Tibial nerve (tissue), 3 donors: Measurements from ENCODE around the gene YES1.

ENCODE experiments used
- POLR2A ChIP-seq, 2 donors: fragments of 450-650 bp; IDR thresholded peaks; one replicate each; pipeline ENCODE4 v1.6.1; 2017; ENCODE audit warnings: antibody characterized with exemption in 2 of 2, mild to moderate bottlenecking in 2 of 2, moderate library complexity in 2 of 2
- TF ChIP-seq, protein P1 (sequence below), 5 experiments: fragments of 200-600 bp in 3 of 5; fragments of 450-650 bp in 2 of 5; sonication (generic) in 3 of 5; IDR thresholded peaks; one replicate each; pipeline ENCODE4 v1.5.1; 2016 to 2019; ENCODE audit warnings: antibody characterized with exemption in 5 of 5, mild to moderate bottlenecking in 3 of 5, moderate library complexity in 2 of 5

DNA sequence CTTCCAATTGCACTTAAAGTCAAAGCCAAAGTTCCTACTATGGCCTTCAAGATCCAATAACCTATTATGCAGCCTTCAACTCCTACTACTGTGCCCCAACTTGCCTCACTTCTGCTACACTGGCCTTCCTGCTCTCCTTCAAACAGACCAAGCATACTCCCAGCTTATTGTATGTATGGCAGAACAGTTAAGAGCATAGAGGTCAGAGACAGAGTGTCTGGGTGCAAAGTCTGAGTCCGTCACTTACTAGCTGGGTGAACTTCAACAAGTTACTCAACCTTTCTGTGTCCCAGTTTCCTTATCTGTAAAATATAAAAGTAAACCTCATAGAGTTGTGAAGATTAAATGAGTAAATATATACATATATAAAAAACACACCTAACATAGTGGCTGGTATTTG, 37.2 kb downstream of the YES1 start:
- no peak for TF ChIP-seq POLR2A (IDR thresholded peaks at IDR 0.05)
- TF ChIP-seq, protein P1, sequence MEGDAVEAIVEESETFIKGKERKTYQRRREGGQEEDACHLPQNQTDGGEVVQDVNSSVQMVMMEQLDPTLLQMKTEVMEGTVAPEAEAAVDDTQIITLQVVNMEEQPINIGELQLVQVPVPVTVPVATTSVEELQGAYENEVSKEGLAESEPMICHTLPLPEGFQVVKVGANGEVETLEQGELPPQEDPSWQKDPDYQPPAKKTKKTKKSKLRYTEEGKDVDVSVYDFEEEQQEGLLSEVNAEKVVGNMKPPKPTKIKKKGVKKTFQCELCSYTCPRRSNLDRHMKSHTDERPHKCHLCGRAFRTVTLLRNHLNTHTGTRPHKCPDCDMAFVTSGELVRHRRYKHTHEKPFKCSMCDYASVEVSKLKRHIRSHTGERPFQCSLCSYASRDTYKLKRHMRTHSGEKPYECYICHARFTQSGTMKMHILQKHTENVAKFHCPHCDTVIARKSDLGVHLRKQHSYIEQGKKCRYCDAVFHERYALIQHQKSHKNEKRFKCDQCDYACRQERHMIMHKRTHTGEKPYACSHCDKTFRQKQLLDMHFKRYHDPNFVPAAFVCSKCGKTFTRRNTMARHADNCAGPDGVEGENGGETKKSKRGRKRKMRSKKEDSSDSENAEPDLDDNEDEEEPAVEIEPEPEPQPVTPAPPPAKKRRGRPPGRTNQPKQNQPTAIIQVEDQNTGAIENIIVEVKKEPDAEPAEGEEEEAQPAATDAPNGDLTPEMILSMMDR (IDR thresholded peaks at IDR 0.05): no peak
